Fibroblast of villous mesenchyme (primary cell): ENCODE results near the gene SBF2. TPM values are rescaled to one million over a fixed set of nuclear protein-coding genes. Genes with fewer than 3 reads are reported as not detected.
"Not testable (repeated sequence)": the region's sequence is repeated elsewhere in the genome, so short reads cannot be mapped to it uniquely, and the experiment has no call there.

Experiments
- DNase-seq: peaks from one replicate; pipeline ENCODE4 v3.0.0-alpha.2; 2010; ENCODE audit warnings: low read depth
- H3K4me3 ChIP-seq: 2 replicates; pipeline ENCODE4 v1.5.1; 2011; ENCODE audit warnings: low read depth, mild to moderate bottlenecking, low read length
- total RNA-seq: library from RNA; depleted of rRNA; stranded (reverse); fragments of >200 nt; gene quantifications from 2 replicates; pipeline ENCODE4 v1.2.3, GENCODE V29; 2012
- TF ChIP-seq, protein P1 (sequence below): IDR thresholded peaks from 2 replicates; pipeline ENCODE4 v1.5.1; 2012; ENCODE audit warnings: low read depth, mild to moderate bottlenecking, low read length; ENCODE audit not compliant: insufficient read depth

The SBF2 gene
- total RNA-seq, 1 donor: 35.0 TPM

DNA sequence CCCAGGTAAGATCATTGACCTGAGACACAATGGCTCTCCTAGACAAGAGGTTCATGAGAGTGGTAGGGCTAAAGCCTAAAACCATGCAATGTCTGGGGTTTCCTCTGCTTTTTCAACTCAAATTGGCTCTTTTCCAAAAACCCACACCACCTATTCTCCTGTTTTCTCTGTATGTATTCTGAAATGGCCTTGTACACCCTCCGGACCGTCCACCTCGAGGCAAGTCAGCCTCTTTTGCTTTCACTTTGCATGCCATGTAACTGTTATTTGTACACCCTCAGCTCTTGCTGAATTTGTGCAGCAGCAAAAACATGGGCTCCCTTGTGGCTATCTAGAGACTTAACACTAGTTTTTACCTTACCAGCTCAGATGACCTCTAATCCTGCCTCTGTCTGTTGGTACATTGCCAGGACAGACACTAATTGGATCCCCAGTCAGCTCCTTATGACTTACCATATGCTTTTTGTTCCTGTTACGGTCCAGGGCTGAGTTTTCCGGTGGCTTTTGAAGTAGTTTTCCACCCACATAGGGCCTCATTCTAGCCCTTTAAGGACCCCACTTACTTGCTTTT, 288.0 kb downstream of the SBF2 start:
- TF ChIP-seq, protein P1, sequence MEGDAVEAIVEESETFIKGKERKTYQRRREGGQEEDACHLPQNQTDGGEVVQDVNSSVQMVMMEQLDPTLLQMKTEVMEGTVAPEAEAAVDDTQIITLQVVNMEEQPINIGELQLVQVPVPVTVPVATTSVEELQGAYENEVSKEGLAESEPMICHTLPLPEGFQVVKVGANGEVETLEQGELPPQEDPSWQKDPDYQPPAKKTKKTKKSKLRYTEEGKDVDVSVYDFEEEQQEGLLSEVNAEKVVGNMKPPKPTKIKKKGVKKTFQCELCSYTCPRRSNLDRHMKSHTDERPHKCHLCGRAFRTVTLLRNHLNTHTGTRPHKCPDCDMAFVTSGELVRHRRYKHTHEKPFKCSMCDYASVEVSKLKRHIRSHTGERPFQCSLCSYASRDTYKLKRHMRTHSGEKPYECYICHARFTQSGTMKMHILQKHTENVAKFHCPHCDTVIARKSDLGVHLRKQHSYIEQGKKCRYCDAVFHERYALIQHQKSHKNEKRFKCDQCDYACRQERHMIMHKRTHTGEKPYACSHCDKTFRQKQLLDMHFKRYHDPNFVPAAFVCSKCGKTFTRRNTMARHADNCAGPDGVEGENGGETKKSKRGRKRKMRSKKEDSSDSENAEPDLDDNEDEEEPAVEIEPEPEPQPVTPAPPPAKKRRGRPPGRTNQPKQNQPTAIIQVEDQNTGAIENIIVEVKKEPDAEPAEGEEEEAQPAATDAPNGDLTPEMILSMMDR: no peak
- DNase-seq: no peak
- H3K4me3 ChIP-seq: no peak overlapping the region

DNA sequence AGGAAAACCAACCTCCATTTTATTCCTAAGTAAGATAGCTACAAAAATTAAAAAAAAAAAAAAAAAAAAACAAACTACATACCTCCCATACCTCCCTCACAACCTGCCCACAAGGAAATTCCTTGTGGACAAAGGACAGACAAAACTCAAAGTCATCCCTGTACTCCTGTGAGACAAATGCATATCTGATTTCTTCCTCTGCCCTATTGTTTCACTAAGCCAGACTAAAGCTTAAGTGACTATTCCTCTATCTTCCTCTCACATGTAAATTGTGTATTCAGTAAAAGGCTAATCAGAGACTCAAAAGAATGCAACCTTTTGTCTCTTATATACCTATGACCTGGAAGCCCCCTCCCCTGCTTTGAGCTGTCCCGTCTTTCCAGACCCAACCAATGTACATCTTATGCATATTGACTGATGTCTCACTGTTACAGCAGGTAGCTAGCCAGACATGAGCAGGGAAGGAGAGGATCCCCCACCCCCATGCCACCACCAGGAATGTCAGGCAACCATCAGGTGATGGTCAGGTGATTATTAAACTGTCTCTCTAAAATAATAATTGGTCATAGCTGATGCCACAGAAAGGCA, 289.4 kb downstream of the SBF2 start:
- H3K4me3 ChIP-seq: no peak overlapping the region
- DNase-seq: no peak
- TF ChIP-seq, protein P1: no peak

DNA sequence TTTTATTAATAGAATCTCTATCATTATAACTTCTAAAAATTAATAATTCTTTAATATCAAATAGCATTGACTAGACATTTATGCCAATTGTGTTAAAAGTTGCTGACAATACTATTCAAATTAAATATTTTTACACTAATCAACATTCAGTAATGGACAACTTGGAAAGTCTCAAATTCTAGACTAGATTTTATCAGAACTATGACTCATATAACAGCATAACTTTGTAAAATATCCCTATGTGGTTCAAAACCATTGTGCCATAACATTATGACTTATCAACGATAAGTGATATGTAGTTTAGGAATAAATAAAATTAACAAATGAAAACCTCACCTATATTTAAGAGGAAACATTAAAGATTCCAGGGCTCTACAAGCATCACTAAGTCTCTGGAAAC, 291.8 kb downstream of the SBF2 start:
- no peak overlapping the region for H3K4me3 ChIP-seq
- DNase-seq: no peak
- TF ChIP-seq, protein P1: no peak

- no peak overlapping the region for H3K4me3 ChIP-seq
- no peak for DNase-seq
- TF ChIP-seq, protein P1: no peak
Measured at GRCh38 chr11:9992306-9992705, 301.7 kb downstream of the SBF2 start.

- TF ChIP-seq, protein P1: peak; percentile 25
- H3K4me3 ChIP-seq: no peak overlapping the region
- peak; percentile 71 for DNase-seq
Measured at GRCh38 chr11:9990221-9990973, 303.6 kb downstream of the SBF2 start.

DNA sequence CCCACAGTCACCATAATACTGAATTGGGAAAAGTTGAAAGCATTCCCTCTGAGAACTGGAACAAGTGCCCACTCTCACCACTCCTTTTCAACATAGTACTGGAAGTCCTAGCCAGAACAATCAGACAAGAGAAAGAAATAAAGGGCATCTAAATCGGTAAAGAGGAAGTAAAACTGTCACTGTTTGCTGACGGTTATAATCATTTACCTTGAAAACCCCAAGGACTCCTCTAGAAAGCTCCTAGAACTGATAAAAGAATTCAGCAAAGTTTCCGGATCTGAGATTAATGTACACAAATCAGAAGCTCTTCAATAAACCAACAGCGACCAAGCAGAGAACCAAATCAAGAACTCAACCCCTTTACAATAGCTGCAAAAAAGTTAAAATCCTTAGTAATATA, 306.7 kb downstream of the SBF2 start:
- not testable (repeated sequence) for DNase-seq, H3K4me3 ChIP-seq

- TF ChIP-seq, protein P1: no peak
- DNase-seq: peak; percentile 37
- H3K4me3 ChIP-seq: no peak overlapping the region
Measured at GRCh38 chr11:9982796-9983579, 311.0 kb downstream of the SBF2 start.
